IPS-11a (cell line): ENCODE results near the gene MYO7B.
"Not testable (repeated sequence)": the region's sequence is repeated elsewhere in the genome, so short reads cannot be mapped to it uniquely, and the experiment has no call there.

Experiments used
- H3K4me3 ChIP-seq: one replicate; pipeline ENCODE4 v1.5.1; 2013; ENCODE audit warnings: low read depth, low read length, control low read depth

The MYO7B gene

DNA sequence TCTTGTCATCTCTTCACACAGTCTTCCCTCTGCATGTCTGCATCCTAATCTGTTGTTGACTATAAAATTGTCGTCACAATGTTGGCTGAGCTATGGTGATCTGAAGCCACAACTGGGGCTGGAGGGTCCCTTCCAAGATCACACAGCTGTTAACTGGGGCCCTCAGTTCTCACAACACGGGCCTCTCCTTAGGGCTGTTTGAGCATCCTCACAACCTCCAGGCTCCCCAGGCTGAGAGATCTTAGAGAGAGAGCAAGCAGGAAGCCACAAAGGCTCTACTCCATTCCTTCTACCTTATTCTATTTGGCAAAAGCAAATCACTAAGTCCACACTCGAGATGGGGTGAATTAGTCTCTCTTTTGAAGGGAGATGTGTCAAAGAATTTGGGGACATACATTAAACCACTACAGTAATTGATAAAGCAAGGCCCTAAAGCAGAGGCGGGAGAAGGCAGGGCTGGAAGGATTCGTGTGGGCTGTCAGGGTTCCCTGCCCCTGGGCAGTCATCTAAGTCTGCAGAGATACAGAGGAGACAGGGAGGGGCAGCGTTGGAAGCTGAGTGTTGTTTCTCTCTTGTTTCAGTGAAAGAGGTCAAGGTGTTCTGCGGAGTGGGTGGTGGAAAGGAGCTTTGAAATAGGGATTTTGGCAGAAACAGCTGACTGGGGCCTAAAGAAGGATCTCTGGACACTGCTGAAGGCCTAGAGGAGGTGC, 15.9 kb downstream of the MYO7B start:
- no peak overlapping the region for H3K4me3 ChIP-seq

- H3K4me3 ChIP-seq, result no peak overlapping the region
Observed at GRCh38 chr2:127552336-127552735, 16.9 kb downstream of the MYO7B start.

- no peak overlapping the region for H3K4me3 ChIP-seq
Observed at GRCh38 chr2:127552846-127553245, 17.4 kb downstream of the MYO7B start.

DNA sequence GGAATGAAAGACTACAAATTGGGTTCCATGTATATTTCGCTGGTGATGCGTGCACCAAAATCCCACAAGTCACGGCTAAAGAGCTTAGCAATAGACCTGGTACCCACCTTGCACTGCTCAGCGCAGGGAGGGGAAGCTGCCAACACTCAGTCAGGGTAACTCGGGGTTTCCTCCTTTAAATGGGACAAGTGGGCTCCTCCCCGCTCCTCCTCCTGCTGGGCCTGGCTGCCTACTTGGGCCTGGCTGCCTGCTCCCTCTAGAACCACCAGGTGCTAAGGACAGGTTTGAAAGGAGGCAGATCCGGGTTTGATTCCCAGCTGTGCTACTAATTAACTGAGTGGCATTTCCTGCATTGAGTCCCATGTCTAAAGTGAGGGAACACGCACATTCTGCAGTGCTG, 23.4 kb downstream of the MYO7B start:
- H3K4me3 ChIP-seq, result no peak overlapping the region

GRCh38 chr2:127559454-127559853, 24.0 kb downstream of the MYO7B start:
- no peak overlapping the region for H3K4me3 ChIP-seq

DNA sequence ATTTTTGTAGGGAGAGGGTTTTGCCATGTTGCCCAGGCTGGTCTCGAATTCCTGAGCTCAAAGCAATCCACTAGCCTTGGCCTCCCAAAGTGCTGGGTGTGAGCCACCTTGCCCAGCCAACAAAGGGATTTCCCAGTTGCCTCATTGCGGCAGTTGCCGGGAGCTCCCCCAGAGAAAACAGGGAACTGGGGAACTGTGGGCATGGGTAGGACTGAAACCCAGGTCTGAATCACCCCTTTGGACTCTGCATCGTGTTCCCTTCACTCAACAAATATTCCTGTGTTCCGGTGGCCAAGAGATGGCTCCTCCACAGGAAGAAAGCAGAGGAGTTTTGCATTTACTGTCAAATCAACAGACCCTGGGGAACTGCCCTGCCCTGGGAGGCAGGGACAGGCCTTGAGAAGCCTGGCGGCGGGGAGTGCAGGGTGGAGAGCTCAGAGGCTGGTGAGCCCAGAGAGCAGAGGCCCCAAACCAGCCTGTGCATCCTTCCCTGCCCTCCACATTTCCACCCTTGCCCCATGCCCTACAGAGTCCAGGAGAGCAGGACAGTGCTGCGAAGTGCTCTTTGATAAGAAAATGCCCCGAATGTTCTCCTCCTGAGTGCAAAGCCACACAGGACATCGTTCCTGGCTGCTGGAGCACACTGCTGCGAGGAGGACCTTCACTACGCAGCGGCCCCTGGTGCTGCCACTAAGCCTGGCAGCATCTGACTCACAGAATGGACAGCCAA, 24.9 kb downstream of the MYO7B start:
- H3K4me3 ChIP-seq, result no peak overlapping the region

DNA sequence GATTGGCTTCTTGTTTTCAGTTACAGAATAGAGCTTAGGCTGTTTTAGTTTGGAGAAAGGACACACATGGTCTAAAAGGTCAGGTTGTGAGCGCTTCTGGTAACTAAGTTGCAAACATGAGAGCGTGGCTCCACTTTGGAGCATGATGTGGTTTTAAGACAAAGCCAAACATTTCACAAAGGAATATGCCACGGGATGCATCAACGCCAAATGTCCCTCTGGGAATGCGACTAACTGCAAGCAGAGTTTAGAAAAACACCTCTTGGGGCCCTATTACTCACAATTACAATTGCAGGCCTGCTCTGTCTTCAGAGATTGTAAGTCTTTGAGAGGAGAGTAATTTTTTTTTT, 25.4 kb downstream of the MYO7B start:
- no peak overlapping the region for H3K4me3 ChIP-seq

DNA sequence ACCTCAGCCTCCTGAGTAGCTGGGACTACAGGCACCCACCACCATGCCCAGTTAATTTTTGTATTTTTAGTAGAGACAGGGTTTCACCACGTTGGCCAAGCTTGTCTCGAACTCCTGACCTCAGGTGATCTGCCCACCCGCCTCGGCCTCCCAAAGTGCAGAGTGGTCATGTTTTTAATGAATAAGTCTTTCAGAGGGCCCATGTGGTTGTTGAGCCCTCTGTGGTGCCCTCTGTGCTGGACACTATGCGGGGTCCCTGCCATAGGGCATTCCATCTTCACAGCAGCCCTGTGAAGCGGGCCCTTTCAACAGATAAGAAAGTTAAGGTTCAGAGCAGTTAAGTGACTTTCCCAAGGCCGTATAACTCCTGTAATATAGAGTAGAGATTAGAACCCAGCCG, 25.9 kb downstream of the MYO7B start:
- H3K4me3 ChIP-seq, result no peak overlapping the region

DNA sequence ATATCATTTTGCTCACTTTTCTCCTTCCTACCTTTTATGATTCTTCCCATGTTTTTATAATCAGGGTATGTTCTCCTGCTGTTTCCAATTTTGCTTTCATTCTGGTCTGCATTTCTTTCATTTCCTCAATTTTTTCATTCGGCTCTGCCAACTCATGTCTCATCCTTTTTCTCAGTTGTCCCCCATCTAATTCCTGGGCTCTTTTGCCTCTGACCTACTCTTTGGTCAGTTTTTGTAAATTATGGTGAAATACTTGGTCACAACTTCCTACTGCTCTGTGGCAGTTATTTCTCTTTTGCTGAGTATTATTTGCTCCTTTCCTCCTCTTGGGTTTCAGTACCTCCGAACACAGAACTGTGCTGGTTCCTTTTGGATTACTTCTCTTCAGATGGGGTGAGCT, 27.5 kb downstream of the MYO7B start:
- H3K4me3 ChIP-seq, result no peak overlapping the region

DNA sequence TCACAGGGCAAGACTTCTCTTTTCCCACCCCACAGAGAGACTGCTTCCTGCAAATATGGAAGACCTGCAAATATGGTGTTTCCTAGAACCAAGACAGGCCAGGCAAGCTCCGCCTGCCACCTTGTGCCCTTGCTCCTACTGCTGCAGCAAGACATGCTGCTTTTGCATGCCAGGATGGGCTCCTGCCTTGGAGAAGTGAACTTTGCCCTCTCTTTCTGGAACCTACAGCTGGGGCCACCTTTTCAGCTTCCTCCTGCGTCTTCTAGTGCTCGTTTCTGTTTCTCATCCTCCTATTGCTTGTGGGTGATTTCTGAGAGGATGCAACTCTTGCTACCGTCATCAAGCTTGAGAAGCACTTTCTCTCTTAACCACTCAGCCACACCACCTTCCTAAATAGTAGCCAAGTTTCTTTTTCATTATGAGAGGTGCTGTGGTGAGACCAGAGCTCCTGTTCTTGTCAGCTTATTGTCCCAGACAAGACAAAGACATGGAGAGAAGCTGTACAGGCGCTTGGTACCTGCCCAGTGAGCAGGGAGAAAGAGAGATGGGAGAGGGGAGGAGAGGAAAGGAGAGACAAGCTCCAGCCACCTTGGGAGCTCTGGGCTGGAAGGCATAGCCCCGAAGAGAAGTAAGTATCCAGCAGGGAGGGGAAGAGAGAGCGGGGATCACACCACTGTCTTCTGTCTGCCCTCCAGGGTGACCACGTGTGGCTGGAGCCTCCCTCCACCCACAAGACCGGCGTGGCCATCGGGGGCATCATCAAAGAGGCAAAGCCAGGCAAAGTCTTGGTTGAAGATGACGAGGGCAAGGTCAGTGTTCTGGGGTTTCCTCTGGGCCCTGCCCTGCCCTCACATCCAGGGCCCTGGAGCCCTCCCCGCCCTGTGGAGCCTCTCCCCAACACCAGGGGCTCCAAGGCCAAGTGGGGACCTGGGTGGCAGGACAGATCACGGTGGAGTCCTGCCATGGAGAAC, 28.3 kb downstream of the MYO7B start:
- H3K4me3 ChIP-seq, result no peak overlapping the region

DNA sequence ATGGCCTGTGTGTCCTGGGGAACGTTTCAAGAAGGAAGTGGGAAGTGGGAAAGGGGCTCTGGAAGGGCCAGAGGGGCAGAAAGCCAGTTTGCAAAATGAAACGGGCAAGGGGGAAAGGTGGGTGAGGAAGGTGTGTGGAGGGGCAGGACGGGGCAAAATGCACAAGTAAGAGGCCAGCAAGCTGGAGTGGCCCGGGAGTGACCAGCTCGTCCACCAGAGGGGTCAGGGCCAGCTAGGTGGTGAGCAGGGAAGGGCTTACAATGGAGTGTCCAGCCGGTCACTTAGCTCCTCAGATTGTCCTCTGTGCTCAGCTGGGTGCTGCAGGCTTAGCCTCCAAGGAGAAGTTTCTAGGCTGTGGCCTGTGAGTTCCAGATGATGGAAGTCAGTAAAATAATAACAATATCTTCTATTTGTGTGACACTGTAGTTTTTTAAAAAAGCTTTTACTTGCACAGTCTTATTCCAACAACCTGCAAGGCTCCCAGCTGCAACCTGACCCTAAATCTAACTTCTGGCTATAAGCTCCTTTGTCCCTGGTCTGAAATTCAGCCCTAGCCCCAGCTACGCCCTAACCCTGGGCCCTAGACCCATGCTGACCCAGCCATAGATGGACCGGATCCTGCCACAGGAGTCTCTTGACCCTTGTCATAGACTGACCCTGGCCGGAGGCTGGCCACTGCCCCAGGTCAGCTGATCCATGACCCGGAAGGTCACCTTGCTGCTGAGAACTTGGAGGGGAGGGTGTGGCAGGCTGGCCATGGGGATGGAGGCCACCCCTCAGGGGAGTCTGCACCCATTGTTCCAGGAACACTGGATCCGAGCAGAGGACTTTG, 29.2 kb downstream of the MYO7B start:
- no peak overlapping the region for H3K4me3 ChIP-seq

GRCh38 chr2:127565261-127566138, 30.0 kb downstream of the MYO7B start:
- no peak overlapping the region for H3K4me3 ChIP-seq

DNA sequence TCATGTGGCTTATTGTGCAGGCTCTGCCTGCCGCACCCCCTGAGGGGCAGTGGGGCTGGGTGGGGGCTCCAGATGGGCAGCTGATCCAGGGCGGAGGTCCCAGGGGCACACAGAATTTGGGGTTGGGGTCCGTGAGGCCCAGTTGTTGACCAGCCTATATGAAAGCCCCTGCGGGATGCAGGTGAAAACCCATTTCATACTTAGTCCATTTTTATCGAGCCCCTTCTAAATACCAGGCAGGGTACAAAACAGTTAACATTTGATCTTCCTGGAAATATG, 30.6 kb downstream of the MYO7B start:
- H3K4me3 ChIP-seq, result no peak overlapping the region

DNA sequence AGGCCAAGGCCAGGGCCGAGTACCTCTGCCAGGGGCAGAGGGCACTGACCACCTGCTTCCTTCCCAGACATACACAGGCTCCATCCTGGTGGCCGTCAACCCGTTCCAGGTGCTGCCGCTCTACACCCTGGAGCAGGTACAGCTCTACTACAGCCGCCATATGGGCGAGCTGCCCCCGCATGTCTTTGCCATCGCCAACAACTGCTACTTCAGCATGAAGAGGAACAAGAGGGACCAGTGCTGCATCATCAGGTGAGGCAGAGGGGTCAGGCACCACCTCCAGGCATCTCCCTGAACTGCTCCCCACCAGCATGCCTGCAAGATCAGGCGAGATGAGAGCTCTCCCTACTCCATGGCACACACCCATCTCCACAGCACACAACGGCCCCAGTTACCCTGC, 31.1 kb downstream of the MYO7B start:
- no peak overlapping the region for H3K4me3 ChIP-seq

GRCh38 chr2:127567351-127567854, 31.9 kb downstream of the MYO7B start:
- H3K4me3 ChIP-seq, result no peak overlapping the region

- no peak overlapping the region for H3K4me3 ChIP-seq
Observed at GRCh38 chr2:127568128-127568527, 32.6 kb downstream of the MYO7B start.

- H3K4me3 ChIP-seq, result no peak overlapping the region
Observed at GRCh38 chr2:127569666-127570065, 34.2 kb downstream of the MYO7B start.

- no peak overlapping the region for H3K4me3 ChIP-seq
Observed at GRCh38 chr2:127570282-127571250, 35.1 kb downstream of the MYO7B start.

DNA sequence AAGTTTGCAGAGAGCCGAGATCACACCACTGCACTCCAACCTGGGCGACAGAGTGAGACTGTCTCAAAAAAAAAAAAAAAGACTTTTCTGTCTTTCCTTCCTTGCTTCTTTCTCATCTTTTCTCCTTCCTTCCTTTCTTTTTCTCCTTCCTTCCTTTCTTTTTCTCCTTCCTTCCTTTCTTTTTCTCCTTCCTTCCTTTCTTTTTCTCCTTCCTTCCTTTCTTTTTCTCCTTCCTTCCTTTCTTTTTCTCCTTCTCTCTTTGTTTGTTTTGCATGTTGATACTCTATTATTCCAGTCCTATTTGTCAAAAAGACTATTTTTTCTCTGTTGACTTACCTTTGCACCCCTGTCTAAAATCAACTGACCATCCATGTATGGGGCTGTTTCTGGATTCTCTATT, 36.9 kb downstream of the MYO7B start:
- not testable (repeated sequence) for H3K4me3 ChIP-seq
